Mesothelial cell of epicardium (in vitro differentiated cells): ENCODE results near the gene COL16A1. TPM values are rescaled to one million over a fixed set of nuclear protein-coding genes. Genes with fewer than 3 reads are reported as not detected.

Experiments
- DNase-seq, 2 experiments: peaks; one replicate each; pipeline ENCODE4 v3.0.0; 2021; ENCODE audit warnings: low spot score in 2 of 2; ENCODE audit not compliant: unreplicated experiment in 2 of 2
- H3K27ac Mint-ChIP-seq: 2 replicates; pipeline ENCODE4 v1.8.0; 2021; ENCODE audit warnings: mixed read lengths
- H3K27me3 Mint-ChIP-seq: 2 replicates; pipeline ENCODE4 v1.8.0; 2021; ENCODE audit warnings: low read depth, mixed read lengths
- H3K36me3 Mint-ChIP-seq: 2 replicates; pipeline ENCODE4 v1.8.0; 2021; ENCODE audit warnings: mixed read lengths
- H3K4me1 Mint-ChIP-seq: 2 replicates; pipeline ENCODE4 v1.8.0; 2021; ENCODE audit warnings: mixed read lengths
- H3K4me3 Mint-ChIP-seq: 2 replicates; pipeline ENCODE4 v1.8.0; 2021; ENCODE audit warnings: mild to moderate bottlenecking, moderate library complexity, mixed read lengths
- H3K9me3 Mint-ChIP-seq: 2 replicates; pipeline ENCODE4 v1.8.0; 2021; ENCODE audit warnings: mixed read lengths
- CTCF ChIP-seq: fragments of 200-600 bp; sonication (generic); IDR thresholded peaks from one replicate; pipeline ENCODE4 v1.5.0; 2021; ENCODE audit warnings: antibody characterized with exemption; ENCODE audit not compliant: unreplicated experiment
- total RNA-seq: library from RNA; stranded (reverse); gene quantifications from 3 replicates; pipeline ENCODE4 v1.2.1, GENCODE V29; 2021

Gene COL16A1
- total RNA-seq, 1 donor from 2014 or later = 389 TPM

GRCh38 chr1:31697369-31697984, 6.3 kb downstream of the COL16A1 start:
- DNase-seq = no peak
- peaks cover 41% of the 10 kb centered on the region for H3K4me1 Mint-ChIP-seq
- H3K9me3 Mint-ChIP-seq = no peaks in the 10 kb centered on the region
- no peak overlapping the region for H3K27ac Mint-ChIP-seq
- H3K27me3 Mint-ChIP-seq = no peaks in the 10 kb centered on the region
- peaks cover 22% of the 10 kb centered on the region for H3K36me3 Mint-ChIP-seq
- TF ChIP-seq CTCF = no peak
- no peak overlapping the region for H3K4me3 Mint-ChIP-seq

DNA sequence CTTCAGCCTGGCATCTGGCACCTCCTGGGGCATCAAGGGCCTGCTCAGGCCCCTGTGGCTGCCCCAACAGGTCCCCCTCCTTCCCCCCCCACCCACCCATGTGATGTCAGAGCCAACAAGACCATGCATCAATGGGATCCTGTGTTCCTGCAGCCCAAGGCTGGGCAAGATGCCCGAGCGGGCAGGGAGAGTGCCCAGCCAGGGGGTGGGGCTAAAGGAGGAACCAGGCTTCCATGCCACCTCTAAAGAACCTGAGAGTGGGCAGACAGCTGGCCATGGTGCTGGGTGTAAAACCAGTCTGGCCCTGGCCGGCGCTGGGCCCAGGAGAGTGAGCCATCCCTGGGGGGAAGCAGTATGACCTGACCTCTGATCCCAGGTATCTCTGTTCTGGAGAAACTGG, 7.6 kb downstream of the COL16A1 start:
- Mint-ChIP-seq H3K4me1 (peaks cover 29% of the 10 kb centered on the region), H3K27ac (no peak overlapping the region), H3K9me3 (no peaks in the 10 kb centered on the region), H3K27me3 (no peaks in the 10 kb centered on the region), H3K4me3 (no peak overlapping the region), H3K36me3 (peaks cover 22% of the 10 kb centered on the region)
- no peak for DNase-seq
- TF ChIP-seq CTCF = no peak

GRCh38 chr1:31695327-31695726, 8.5 kb downstream of the COL16A1 start:
- peaks cover 20% of the 10 kb centered on the region for H3K4me1 Mint-ChIP-seq
- no peak for TF ChIP-seq CTCF

GRCh38 chr1:31694964-31695313, 8.9 kb downstream of the COL16A1 start:
- Mint-ChIP-seq H3K4me3 (no peak overlapping the region), H3K27me3 (no peaks in the 10 kb centered on the region), H3K9me3 (no peaks in the 10 kb centered on the region), H3K36me3 (peaks cover 25% of the 10 kb centered on the region), H3K4me1 (peaks cover 17% of the 10 kb centered on the region), H3K27ac (peak overlapping the region; percentile 67)
- TF ChIP-seq CTCF = no peak
- DNase-seq = no peak

More at GRCh38 chr1:31695327-31695726, 8.5 kb downstream of the COL16A1 start:
- Mint-ChIP-seq H3K4me3 (no peak overlapping the region), H3K27ac (no peak overlapping the region), H3K36me3 (peaks cover 25% of the 10 kb centered on the region), H3K27me3 (no peaks in the 10 kb centered on the region), H3K9me3 (no peaks in the 10 kb centered on the region)
- DNase-seq = no peak

GRCh38 chr1:31694069-31694963, 9.5 kb downstream of the COL16A1 start:
- Mint-ChIP-seq H3K4me3 (no peak overlapping the region), H3K27me3 (no peaks in the 10 kb centered on the region), H3K36me3 (peaks cover 20% of the 10 kb centered on the region), H3K9me3 (no peaks in the 10 kb centered on the region), H3K4me1 (peaks cover 11% of the 10 kb centered on the region), H3K27ac (peak overlapping the region; percentile 67)
- TF ChIP-seq CTCF = no peak
- DNase-seq = no peak
